NCI-H2029 treated with DMSO at 0.1 percent for 48 hours (cell line): Measurements from ENCODE around the gene GRHPR.
"Not testable (repeated sequence)": the region's sequence is repeated elsewhere in the genome, so short reads cannot be mapped to it uniquely, and the experiment has no call there.

ENCODE experiments used
- DNase-seq: peaks from one replicate; lab custom pipeline; 2025; lab: John Stamatoyannopoulos, UW

The GRHPR gene

DNA sequence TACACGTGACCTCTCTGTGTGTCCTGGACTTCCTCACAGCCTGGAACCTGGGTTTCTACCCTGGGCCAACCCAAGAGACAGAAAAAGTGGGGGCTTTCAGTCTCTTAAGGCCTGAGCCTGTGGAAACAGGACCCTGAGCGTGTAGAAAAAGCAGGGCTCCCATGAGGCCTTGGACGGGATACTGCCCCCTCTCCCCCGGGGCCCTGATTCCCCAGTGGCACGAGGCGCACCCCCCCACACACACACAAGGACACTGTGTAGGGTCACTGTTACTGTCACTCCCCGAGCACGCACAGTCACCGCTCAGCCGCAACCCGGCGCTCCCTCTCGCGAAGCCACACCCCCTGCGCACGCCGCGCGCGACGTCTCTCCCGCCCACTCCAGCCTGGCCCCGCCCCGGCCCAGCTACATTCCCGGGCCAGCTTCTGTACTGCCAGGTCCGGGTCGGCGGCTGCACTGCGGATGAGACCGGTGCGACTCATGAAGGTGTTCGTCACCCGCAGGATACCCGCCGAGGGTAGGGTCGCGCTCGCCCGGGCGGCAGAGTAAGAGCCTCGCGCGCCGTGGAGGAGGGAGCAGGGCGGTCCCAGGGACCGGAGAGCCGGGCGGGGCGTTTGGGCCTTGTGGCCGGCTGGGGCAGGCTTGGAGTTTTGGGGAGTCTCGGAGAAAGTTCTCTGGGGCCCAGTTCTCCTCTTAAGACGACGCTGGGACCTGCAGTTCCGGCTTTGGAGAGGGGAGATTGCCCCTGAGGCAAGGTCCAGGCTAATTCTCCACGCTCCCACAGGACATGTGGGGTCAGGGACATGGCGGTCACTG is at the start of gene GRHPR:
GRHPR (plus strand) TSS at position 408 of the 816 bp plus-strand sequence; CDS start at position 463, 55 bp downstream.
- peak; percentile 62 for DNase-seq

GRCh38 chr9:37372839-37373238 is 49.7 kb upstream of the GRHPR start:
- no peak for DNase-seq

DNA sequence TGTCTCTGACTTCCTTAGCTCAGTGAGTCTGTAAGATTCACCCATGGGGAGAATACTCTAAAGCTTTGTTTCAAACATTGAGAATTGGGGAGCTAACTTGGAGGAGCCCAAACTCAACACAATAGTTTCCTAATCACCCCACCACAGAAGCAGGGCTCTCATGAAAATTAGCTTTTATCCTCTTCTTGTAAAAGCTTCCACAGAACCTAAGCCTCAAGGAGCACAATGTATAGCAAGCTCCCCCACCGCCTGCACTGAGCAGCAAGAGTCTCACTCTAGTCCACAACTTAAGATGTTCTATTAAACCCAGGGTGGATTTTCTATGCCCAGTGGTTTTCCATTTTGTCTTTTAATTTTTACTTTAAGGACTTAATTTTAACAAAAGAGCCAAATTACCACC is 48.9 kb upstream of the GRHPR start:
- no peak for DNase-seq

DNA sequence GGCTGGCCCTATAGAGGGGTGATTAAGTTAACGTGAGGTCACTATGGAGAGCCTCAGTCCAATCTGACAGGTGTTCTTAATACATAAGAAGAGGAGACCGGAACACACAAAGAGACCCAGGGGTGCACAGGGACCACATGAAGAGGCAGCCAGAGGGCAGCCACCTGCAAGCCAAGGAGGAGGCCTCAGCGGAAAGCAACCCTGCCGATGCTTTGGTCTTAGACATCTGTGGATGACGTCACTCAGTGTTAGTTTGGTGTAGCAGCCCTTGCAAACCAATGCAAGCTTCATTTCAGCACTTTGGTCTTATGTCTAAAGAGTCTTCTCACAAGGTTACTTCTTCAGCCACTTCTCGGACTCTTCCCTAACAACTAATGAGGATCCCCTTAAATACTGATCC is 47.6 kb upstream of the GRHPR start:
- DNase-seq: no peak

DNA sequence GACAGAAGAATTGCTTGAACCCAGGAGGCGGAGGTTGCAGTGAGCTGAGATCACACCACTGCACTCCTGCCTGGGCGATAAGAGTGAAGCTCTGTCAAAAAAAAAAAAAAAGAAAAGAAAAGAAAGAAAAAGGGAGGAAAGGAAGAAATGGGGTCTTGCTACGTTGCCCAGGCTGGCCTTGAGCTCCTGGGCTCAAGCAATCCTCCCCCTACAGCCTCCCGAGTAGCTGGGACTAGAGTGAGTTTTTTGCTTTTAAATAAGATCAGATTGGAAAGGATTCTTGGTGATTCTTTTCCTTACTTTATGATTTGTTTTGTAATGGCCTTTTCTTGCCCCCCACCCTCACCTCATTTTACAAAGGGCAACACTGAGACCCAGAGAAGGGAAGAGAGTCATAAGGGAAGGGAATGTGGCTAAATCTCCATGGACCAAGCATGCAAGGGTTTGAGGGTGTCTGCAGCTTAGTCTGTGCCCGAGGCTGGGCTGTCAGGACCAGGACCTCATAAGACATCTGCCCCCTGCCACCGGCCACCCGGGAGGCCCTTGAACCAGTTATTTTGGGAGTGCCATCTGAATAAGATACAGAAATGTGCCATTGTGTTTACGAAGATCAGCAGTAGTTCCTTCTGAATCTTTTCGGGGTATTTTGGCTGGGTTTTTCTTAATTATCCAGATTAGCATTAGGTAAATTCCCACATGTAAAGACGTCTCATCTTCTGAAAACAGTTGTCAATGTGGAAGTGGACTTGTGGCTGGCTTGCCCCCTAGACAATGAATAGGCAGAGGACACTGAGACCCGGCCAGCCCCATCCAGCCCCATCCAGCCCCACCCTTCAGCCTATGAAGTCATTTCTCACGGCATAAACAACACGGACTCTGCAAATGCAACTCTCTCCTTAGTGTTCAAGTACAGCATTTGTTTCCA is 44.5 kb upstream of the GRHPR start:
- DNase-seq: no peak

GRCh38 chr9:37378613-37379004 is 43.9 kb upstream of the GRHPR start:
- DNase-seq: no peak

DNA sequence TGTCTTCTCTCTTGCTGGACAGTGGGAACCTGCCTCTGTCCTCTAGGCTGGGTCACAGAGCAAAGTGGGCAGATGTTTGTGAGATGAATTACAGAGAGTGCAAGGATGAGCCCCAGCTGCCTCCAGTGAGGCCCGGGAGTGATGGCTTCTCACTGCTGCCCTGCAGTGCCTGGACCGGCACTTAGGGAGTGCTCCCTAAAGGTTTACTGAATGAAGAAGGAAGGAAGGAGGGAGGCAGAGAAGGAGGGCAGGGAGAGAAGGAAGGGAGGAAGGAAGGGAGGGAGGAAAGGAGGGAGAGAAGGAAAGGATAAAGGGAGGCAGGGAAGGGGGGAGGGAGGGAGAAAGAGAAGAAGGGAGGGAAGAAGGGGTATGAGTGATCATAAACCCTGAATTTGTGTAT is 42.7 kb upstream of the GRHPR start:
- DNase-seq: no peak

- no peak for DNase-seq
These were observed 41.9 kb upstream of the GRHPR start for GRCh38 chr9:37380570-37380969.

- DNase-seq: no peak
These were observed 41.3 kb upstream of the GRHPR start for GRCh38 chr9:37381094-37381741.

GRCh38 chr9:37382161-37382981 is 40.1 kb upstream of the GRHPR start:
- no peak for DNase-seq

DNA sequence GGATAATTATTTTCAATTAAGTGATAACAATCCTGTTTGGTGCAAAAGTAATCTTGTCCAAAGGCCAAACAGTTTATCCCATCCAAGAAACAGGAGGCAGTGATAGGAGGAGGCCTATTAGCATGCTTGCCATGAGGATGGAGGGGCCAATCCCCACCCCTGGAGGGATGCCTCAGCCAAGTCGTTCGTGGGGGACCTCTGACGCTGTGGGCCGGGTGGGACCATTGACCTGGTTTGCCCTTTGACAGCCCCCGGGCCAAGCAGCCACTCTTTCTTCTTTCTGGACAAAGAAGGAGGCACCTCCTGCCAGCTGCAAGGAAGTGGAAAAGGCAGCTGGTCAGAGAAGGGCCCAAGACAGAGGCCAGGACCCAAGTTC is 39.5 kb upstream of the GRHPR start:
- no peak for DNase-seq

DNA sequence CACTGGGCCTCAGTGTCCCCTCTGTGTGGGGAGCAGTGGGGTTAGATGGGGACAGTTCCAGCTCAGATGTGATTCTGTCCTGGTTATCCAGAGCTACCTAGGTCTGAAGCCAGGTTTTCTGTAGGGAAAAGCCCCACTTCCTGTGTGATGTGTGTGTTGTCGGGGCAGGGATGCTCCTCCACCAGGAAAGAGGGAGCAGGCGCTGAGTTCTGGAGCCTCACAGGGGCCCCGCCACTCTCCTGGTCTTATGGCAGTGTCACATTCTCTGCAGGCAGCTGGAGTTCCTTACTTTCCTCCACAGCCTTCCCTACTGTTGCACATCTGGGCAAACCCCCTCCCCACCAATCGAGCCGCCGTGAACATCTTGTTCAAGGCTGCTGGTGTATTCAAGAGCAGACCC is 39.1 kb upstream of the GRHPR start:
- DNase-seq: no peak

DNA sequence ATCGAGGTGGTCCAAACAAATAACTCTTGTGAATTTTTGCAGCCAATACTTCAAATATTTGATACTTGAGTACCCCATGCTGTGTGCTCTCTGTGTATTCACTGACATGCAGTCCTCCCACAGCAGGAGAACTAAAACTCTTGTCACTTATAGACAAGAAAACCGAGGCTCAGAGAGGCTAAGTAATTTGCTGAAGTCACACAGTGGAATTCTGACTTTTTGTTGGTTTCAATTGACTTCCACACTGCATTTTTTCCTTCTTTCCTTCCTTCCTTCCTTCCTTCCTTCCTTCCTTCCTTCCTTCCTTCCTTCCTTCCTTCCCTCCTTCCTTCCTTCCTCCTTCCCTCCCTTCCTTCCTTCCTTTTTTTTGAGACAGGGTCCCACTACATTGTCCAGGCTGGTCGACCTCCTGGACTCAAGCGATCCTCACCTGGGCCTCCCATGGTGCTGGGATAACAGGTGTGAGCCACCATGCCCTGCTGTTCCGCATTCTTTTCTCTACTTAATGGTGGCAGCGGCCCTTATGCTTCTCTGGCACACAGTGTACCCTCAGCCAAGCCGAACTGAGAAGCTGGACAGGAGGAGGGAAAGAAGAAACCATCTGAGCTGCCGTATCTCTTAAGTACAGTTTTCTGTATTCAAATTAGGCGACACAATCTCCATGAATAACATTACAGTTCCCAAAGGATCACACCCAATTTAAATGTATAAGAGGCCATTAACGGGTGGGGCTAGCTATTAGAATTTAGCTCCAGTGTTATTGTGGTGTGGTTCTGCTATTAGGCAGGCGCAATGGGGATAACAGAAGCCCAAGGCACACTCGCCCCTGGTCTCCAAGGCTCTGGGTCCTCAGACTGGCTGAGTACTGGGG is 38.4 kb upstream of the GRHPR start:
- no peak for DNase-seq

DNA sequence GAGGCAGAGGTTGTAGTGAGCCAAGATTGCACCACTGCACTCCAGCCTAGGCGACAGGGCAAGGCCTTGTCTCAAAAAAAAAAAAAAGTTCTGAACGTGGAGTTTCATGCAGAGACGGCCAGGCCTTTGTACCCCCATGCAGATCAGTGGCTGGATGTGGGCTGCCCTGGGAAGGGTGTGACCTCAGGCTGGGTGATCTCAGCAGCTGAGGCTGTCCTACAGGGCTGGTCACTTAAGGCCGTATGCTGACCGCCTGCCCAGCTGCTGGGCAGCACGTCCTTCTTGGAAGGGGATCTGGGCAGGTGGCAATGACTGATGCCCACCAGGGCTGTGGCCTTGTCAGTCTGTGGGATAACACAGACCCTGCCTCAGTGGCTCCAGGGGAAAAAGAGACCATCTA is 37.2 kb upstream of the GRHPR start:
- DNase-seq: no peak

- DNase-seq: no peak
These were observed 35.5 kb upstream of the GRHPR start for GRCh38 chr9:37386988-37387387.

- no peak for DNase-seq
These were observed 31.7 kb upstream of the GRHPR start for GRCh38 chr9:37390759-37391158.

- no peak for DNase-seq
These were observed 30.2 kb upstream of the GRHPR start for GRCh38 chr9:37392272-37392671.

DNA sequence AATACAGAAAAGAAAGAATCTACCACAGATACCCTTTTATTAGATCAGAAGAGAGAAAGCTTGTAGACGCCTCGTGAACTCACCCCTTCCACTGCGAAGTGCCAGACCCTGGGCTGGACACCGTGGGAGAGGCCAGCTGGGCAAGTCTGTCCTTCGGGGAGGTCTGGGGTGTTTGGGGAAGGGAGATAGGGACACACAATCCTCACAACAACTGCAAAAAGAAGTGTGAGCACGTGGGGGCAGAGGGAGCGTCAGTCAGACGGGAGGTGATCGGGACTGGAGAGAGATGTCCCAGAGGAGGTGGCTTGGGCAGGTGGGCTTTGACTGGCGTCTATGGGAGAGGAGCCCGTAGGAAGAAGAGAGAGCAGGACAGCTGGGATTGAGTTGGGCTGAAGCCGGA is 27.3 kb upstream of the GRHPR start:
- no peak for DNase-seq

DNA sequence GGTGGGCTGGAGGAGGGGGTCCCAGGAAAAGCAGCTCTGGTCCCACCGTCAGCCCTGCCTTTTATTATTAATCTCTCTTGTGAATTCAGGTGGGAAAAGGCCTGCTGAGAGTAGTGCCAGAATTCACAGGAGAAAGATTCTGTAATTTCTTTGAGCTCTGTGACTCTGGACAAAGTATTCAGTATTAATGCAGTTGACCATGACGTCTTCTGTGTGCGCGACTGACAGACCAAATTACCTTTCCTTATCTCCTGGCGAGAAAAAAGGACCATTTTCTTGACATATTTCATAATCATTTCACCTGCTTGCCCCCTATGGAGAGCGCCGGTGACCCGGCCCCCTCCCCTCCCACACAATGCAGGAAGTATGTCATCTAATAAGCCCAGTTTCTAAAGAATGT is 26.8 kb upstream of the GRHPR start:
- DNase-seq: no peak

DNA sequence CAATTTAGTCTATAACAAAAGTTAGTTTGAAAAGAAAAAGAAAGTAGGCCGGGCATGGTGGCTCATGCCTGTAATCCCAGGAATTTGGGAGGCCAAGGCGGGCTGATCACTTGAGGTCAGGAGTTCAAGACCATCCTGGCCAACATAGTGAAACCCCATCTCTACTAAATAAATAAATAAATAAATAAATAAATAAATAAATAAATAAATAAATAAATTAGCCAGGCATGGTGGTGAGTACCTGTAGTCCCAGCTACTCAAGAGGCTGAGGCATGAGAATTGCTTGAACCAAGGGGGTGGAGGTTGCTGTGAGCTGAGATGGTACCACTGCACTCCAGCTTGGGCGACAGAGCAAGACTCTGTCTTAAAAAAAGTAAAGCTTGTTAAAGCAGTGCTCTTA is 24.5 kb upstream of the GRHPR start:
- DNase-seq: not testable (repeated sequence)
